Vagina (tissue), 2 donors: Measurements from ENCODE around the gene GPAT2. TPM values are rescaled to one million over a fixed set of nuclear protein-coding genes. Genes with fewer than 3 reads are reported as not detected.
"Not testable (repeated sequence)": the region's sequence is repeated elsewhere in the genome, so short reads cannot be mapped to it uniquely, and the experiment has no call there.

ENCODE experiments used
- DNase-seq, 2 donors: peaks; one replicate each; pipeline ENCODE4 v3.0.0-alpha.2; 2017; ENCODE audit errors: extremely low spot score in 2 of 2
- H3K27ac ChIP-seq: fragments of 200-600 bp; sonication (generic); one replicate; pipeline ENCODE4 v1.5.1; 2019
- H3K27me3 ChIP-seq: fragments of 200-600 bp; sonication (generic); one replicate; pipeline ENCODE4 v1.5.1; 2019
- H3K36me3 ChIP-seq, 2 donors: fragments of 200-600 bp; sonication (generic); one replicate each; pipeline ENCODE4 v1.5.1; 2017 to 2019
- H3K4me1 ChIP-seq: fragments of 200-600 bp; sonication (generic); one replicate; pipeline ENCODE4 v1.5.1; 2019
- H3K4me3 ChIP-seq, 2 donors: fragments of 200-600 bp; sonication (generic); 1 replicate in 1 of 2; 2 replicates in 1 of 2; pipeline ENCODE4 v1.5.1; 2016 to 2019
- H3K9me3 ChIP-seq: fragments of 200-600 bp; sonication (generic); one replicate; pipeline ENCODE4 v1.5.1; 2019
- POLR2AphosphoS5 ChIP-seq, 2 donors: sonication (generic); formaldehyde crosslinking; IDR thresholded peaks; one replicate each; pipeline ENCODE4 v1.9.0; 2017; ENCODE audit warnings: antibody characterized with exemption in 2 of 2, mild to moderate bottlenecking in 2 of 2, low read depth in 1 of 2; ENCODE audit not compliant: insufficient read depth in 1 of 2
- intact Hi-C: fragments of 100-400 bp; cut with DNase I; formaldehyde crosslinking; loops from one replicate; pipeline ENCODE4 v1.15.1; 2023
- small RNA-seq: library from RNA; depleted of rRNA; stranded (forward); fragments of <200 nt; gene quantifications from one replicate; pipeline ENCODE3, GENCODE V24; 2016
- total RNA-seq: library from RNA; depleted of rRNA; stranded (reverse); fragments of >200 nt; gene quantifications from one replicate; pipeline ENCODE4 v1.2.3, GENCODE V29; 2016

GPAT2 gene
- total RNA-seq, 1 donor from 2014 or later: 1.2 TPM

- peak within 1 kb of the TSS; percentile 94 for H3K27ac ChIP-seq
- not testable (repeated sequence) for H3K36me3 ChIP-seq, H3K27me3 ChIP-seq, H3K4me1 ChIP-seq, DNase-seq, H3K9me3 ChIP-seq
- TF ChIP-seq POLR2AphosphoS5 (IDR thresholded peaks at IDR 0.05; ENCODE audit: insufficient read depth in 1 of 2, low read depth in 1 of 2): peak in 1 of 2 donors; percentile 60
- H3K4me3 ChIP-seq: peak within 1 kb of the TSS; percentile 69 to 73
- intact Hi-C loops: loop anchor here (5.0 kb wide), 1 partner anchor 126 kb away; the partner anchor contains the start of gene ADRA2B
Observed at GRCh38 chr2:95991351-95992094, 43.2 kb downstream of the GPAT2 start, which contains the start of gene ANKRD36C. ANKRD36C (minus strand) TSS chr2:95991824; CDS start chr2:95991708, 116 bp downstream.

DNA sequence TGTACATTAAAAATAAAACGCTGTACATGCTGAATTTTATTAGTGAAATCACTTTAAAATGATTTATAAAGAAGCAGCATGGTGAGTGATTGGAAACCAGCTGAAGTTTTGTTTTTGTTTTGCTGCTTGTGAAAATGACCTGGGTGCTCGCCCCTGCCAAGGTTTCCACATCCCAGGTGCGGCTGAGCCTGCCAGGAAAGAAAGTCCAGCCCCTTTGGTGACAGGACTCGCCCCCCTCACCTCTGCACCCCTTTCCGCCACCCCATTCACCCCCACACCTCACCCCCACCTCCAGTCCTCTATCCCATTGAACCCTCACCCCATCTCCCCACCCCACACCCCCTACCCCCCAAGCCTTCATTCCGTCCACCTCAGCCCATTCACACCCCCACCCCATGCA, 43.8 kb downstream of the GPAT2 start:
- H3K4me3 ChIP-seq: peak overlapping the region; percentile 26 to 69
- intact Hi-C loops: loop anchor here (5.0 kb wide), 1 partner anchor 126 kb away; the partner anchor contains the start of gene ADRA2B

More for the DNA sequence above, 43.8 kb downstream of the GPAT2 start:
- not testable (repeated sequence) for H3K36me3 ChIP-seq, H3K27me3 ChIP-seq, H3K4me1 ChIP-seq, H3K9me3 ChIP-seq, DNase-seq, H3K27ac ChIP-seq

Small RNAs within 50 kb of the gene (small RNA-seq; reads per million reads assigned to genes)
- not detected for gene RN7SL210P

Other genes with a start within 250 kb of the GPAT2 start
- gene ANKRD36C, start 43.1 kb downstream of the GPAT2 start, total RNA-seq: 36.6 TPM
- 0.49 TPM for gene ADRA2B, start 81.7 kb upstream of the GPAT2 start, total RNA-seq
- gene ASTL, start 103.6 kb upstream of the GPAT2 start, total RNA-seq: not detected
- gene DUSP2, start 110.5 kb upstream of the GPAT2 start, total RNA-seq: 14.0 TPM
- 69.5 TPM for gene STARD7, start 173.9 kb upstream of the GPAT2 start, total RNA-seq
- gene TMEM127, start 231.1 kb upstream of the GPAT2 start, total RNA-seq: 40.0 TPM
- 92.6 TPM for gene CIAO1, start 231.3 kb upstream of the GPAT2 start, total RNA-seq